K562 (cell line): ENCODE measurements around the gene TMA7B. TPM values are rescaled to one million over a fixed set of nuclear protein-coding genes. Genes with fewer than 3 reads are reported as not detected.
A peak's percentile ranks its signal among the peaks of the same experiment; 100 is the strongest.

ENCODE experiments used
- ATAC-seq: fragments of 200-7000 bp; cut with Tn5 transposase; 3 replicates; pipeline ENCODE4 v1.9.1; 2020; ENCODE audit warnings: moderate library complexity
- BruUV-seq: library from RNA; stranded (reverse); fragments of 400-500 nt; replicated peaks from 2 replicates; lab custom pipeline; 2021; lab: Mats Ljungman, UMichigan
- CTCF ChIA-PET: fragments of 300-600 bp; formaldehyde crosslinking; extraction: SDS; loops from one replicate; lab custom pipeline; 2021; ENCODE audit warnings: low intra/inter-chr PET ratio; lab: Yijun Ruan, JAX
- POLR2A ChIA-PET: fragments of 300-600, 350-650 bp; sonication (Branson Sonifier 250); formaldehyde crosslinking; extraction: SDS; loops from one replicate; lab custom pipeline; 2021; ENCODE audit warnings: antibody characterized with exemption, inconsistent platforms; lab: Yijun Ruan, JAX
- DNase-seq, 4 experiments: peaks; one replicate each; pipeline versions ENCODE4 v3.0.0 to v3.0.0-alpha.2; 2011 to 2018; ENCODE audit warnings: low spot score in 3 of 4, mixed read lengths in 3 of 4; ENCODE audit errors: extremely low read depth in 1 of 4
- FAIRE-seq: peaks from 2 replicates; lab custom pipeline; 2011; peaks lifted over from hg19 to GRCh38; lab: Jason Lieb, UNC
- H2AFZ ChIP-seq: 2 replicates; pipeline ENCODE4 v1.6.0; 2011; ENCODE audit warnings: low read depth, low read length, control low read depth, inconsistent platforms
- H3K27ac ChIP-seq: fragments of 200-600 bp; 3 replicates; pipeline ENCODE4 v1.8.0; 2011; ENCODE audit warnings: low read depth, mild to moderate bottlenecking, control low read depth, inconsistent platforms, low read length, moderate library complexity, mixed read lengths; ENCODE audit errors: extremely low read depth
- H3K27me3 ChIP-seq, 2 experiments: fragments of 300-600 bp in 1 of 2; 2 replicates in 1 of 2; 3 replicates in 1 of 2; pipeline versions ENCODE4 v1.6.0 to v1.8.0; 2011; ENCODE audit warnings: inconsistent platforms in 2 of 2, low read length in 2 of 2, mild to moderate bottlenecking in 1 of 2, mixed read lengths in 1 of 2, moderate library complexity in 1 of 2; ENCODE audit not compliant: control insufficient read depth in 2 of 2, insufficient read depth in 2 of 2
- H3K36me3 ChIP-seq: fragments of 300-600 bp; 3 replicates; pipeline ENCODE4 v1.8.0; 2011; ENCODE audit warnings: mild to moderate bottlenecking, low read length, inconsistent platforms; ENCODE audit not compliant: control insufficient read depth, insufficient read depth
- H3K4me1 ChIP-seq, 2 experiments: fragments of 200-600 bp in 1 of 2; replicated peaks in 1 of 2; 2 replicates in 1 of 2; 3 replicates in 1 of 2; pipeline versions ENCODE4 v1.5.1 to v1.8.0; 2011; ENCODE audit warnings: inconsistent platforms in 2 of 2, low read length in 2 of 2, mild to moderate bottlenecking in 1 of 2, mixed read lengths in 1 of 2, moderate library complexity in 1 of 2; ENCODE audit not compliant: control insufficient read depth in 2 of 2, insufficient read depth in 2 of 2
- H3K4me2 ChIP-seq: 2 replicates; pipeline ENCODE4 v1.6.1; 2011; ENCODE audit warnings: low read length, control low read depth, inconsistent platforms, mixed read lengths; ENCODE audit not compliant: insufficient read depth
- H3K4me3 ChIP-seq: fragments of 200-600 bp; sonication (generic), shearing (Covaris generic); 2 replicates; pipeline ENCODE4 v1.5.1; 2016; ENCODE audit warnings: control low read depth, inconsistent platforms
- H3K79me2 ChIP-seq: fragments of 200-600 bp; 3 replicates; pipeline ENCODE4 v1.8.0; 2011; ENCODE audit warnings: low read length, inconsistent platforms; ENCODE audit not compliant: control insufficient read depth, insufficient read depth
- H3K9ac ChIP-seq, 2 experiments: 2 replicates each; pipeline versions ENCODE4 v1.6.0 to v1.6.1; 2011; ENCODE audit warnings: low read depth in 2 of 2, low read length in 2 of 2, control low read depth in 1 of 2, inconsistent platforms in 1 of 2, mild to moderate bottlenecking in 1 of 2, mixed read lengths in 1 of 2; ENCODE audit not compliant: insufficient read depth in 1 of 2
- H3K9me1 ChIP-seq: one replicate; pipeline ENCODE4 v1.6.0; 2011; ENCODE audit warnings: inconsistent platforms, mild to moderate bottlenecking, low read length, moderate library complexity; ENCODE audit not compliant: control insufficient read depth, insufficient read depth
- H3K9me3 ChIP-seq: replicated peaks from 2 replicates; pipeline ENCODE4 v1.5.1; 2011; ENCODE audit warnings: low read depth, low read length, inconsistent platforms; ENCODE audit not compliant: control insufficient read depth, insufficient read depth
- H4K20me1 ChIP-seq: replicated peaks from 2 replicates; pipeline ENCODE4 v1.6.1; 2011; ENCODE audit warnings: low read length, inconsistent platforms, mixed read lengths; ENCODE audit not compliant: control insufficient read depth, insufficient read depth
- ARHGAP35 ChIP-seq: fragments of 450-650 bp; IDR thresholded peaks from 2 replicates; pipeline ENCODE4 v1.6.1; 2018; ENCODE audit not compliant: partially characterized antibody
- EZH2 ChIP-seq: IDR thresholded peaks from 2 replicates; pipeline ENCODE4 v1.6.1; 2012; ENCODE audit warnings: low read depth, mild to moderate bottlenecking, inconsistent platforms, low read length, borderline replicate concordance
- GTF2F1 ChIP-seq: IDR thresholded peaks from 2 replicates; pipeline ENCODE4 v1.6.1; 2011; ENCODE audit warnings: low read depth, low read length, improper control_type of control experiment
- MTA3 ChIP-seq: fragments of 450-650 bp; formaldehyde crosslinking; IDR thresholded peaks from 2 replicates; pipeline ENCODE4 v1.6.1; 2017; ENCODE audit warnings: mild to moderate bottlenecking, borderline replicate concordance
- NUFIP1 ChIP-seq: fragments of 450-650 bp; IDR thresholded peaks from 2 replicates; pipeline ENCODE4 v1.6.1; 2018; ENCODE audit not compliant: partially characterized antibody
- POLR2A ChIP-seq: fragments of 450-650 bp; conservative IDR thresholded peaks from 2 replicates; pipeline ENCODE4 v1.6.1; 2016
- PURB ChIP-seq: sonication (generic); formaldehyde crosslinking; IDR thresholded peaks from 2 replicates; pipeline ENCODE4 v1.9.0; 2021; ENCODE audit warnings: low read depth, mild to moderate bottlenecking, missing genetic modification reagents
- TCF7 ChIP-seq: sonication (generic); IDR thresholded peaks from 2 replicates; pipeline ENCODE4 v1.6.1; 2016; ENCODE audit warnings: antibody characterized with exemption, borderline replicate concordance
- TFAM ChIP-seq: fragments of 250-450 bp; sonication (Bioruptor Pico); conservative IDR thresholded peaks from 2 replicates; pipeline ENCODE4 v1.5.0; 2021; ENCODE audit warnings: mild to moderate bottlenecking, moderate library complexity
- ZNF121 ChIP-seq: sonication (generic); formaldehyde crosslinking; conservative IDR thresholded peaks from 2 replicates; pipeline ENCODE4 v1.8.0; 2022; ENCODE audit warnings: missing genetic modification reagents
- ZNF140 ChIP-seq: fragments of 250-450 bp; sonication (Bioruptor Pico); IDR thresholded peaks from 2 replicates; pipeline ENCODE4 v1.8.0; 2021; ENCODE audit warnings: moderate library complexity, mild to moderate bottlenecking, inconsistent platforms
- ZNF165 ChIP-seq: fragments of 250-450 bp; sonication (Bioruptor Pico); IDR thresholded peaks from 2 replicates; pipeline ENCODE4 v1.4.0; 2020; ENCODE audit warnings: borderline replicate concordance
- ZNF217 ChIP-seq: sonication (generic); formaldehyde crosslinking; IDR thresholded peaks from 2 replicates; pipeline ENCODE4 v1.8.0; 2022; ENCODE audit warnings: mild to moderate bottlenecking, missing genetic modification reagents
- ZNF316 ChIP-seq: fragments of 450-650 bp; IDR thresholded peaks from 2 replicates; pipeline ENCODE4 v1.6.1; 2016
- ZNF384 ChIP-seq: IDR thresholded peaks from 2 replicates; pipeline ENCODE4 v1.6.1; 2012; ENCODE audit warnings: low read depth, low read length, improper control_type of control experiment
- ZNF444 ChIP-seq: fragments of 250-450 bp; sonication (Bioruptor Pico); IDR thresholded peaks from 2 replicates; pipeline ENCODE4 v1.4.0; 2020; ENCODE audit warnings: mild to moderate bottlenecking, moderate library complexity
- ZNF518B ChIP-seq: fragments of 250-450 bp; sonication (Bioruptor Pico); IDR thresholded peaks from 2 replicates; pipeline ENCODE4 v1.5.0; 2021; ENCODE audit warnings: mild to moderate bottlenecking, moderate library complexity
- ZNF644 ChIP-seq: fragments of 200-800 bp; sonication (Bioruptor generic); IDR thresholded peaks from 2 replicates; pipeline ENCODE4 v1.6.1; 2016; ENCODE audit warnings: low read depth, missing genetic modification characterization, missing compliant biosample characterization
- WGBS: fragments of 100-300 bp; shearing (Covaris generic); methylation state at CpG from one replicate; pipeline ENCODE4 v1.1.6; 2016; ENCODE audit warnings: low coverage, mixed read lengths; ENCODE audit not compliant: insufficient coverage; ENCODE audit errors: missing lambda C conversion rate; 5-methylcytosine and 5-hydroxymethylcytosine counted together
- in situ Hi-C: fragments of 300-500 bp; cut with MboI; formaldehyde crosslinking; loops from 4 replicates; pipeline ENCODE4 v1.15.0; 2018; ENCODE audit warnings: inconsistent platforms, mixed read lengths
- intact Hi-C: fragments of 100-400 bp; cut with micrococcal nuclease; formaldehyde crosslinking; loops from 2 replicates; pipeline ENCODE4 v1.14.2; 2022
- polyA plus RNA-seq, 8 experiments: library from polyadenylated mRNA; depleted of rRNA in 4 of 8; stranded (reverse) in 5 of 8; unstranded in 3 of 8; fragments of >200 nt; fragmentation: Nextera tagmentation in 2 of 8; fragmentation: Illumina TruSeq in 1 of 8; extraction: Ambion mirVana in 2 of 8; extraction: Trizol in 1 of 8; gene quantifications; 2 replicates each; pipeline versions ENCODE4 v1.2.1 to v1.2.3, GENCODE V29; 2011 to 2014; ENCODE audit warnings: inconsistent platforms in 1 of 8, missing spikeins in 1 of 8
- total RNA-seq, 7 experiments: library from RNA; depleted of rRNA in 6 of 7; stranded (reverse); fragments of >200 nt in 6 of 7; fragmentation: Illumina TruSeq in 2 of 7; extraction: Trizol in 2 of 7; gene quantifications; 2 replicates each; pipeline versions ENCODE4 v1.2.1 to v1.2.3, GENCODE V29; 2011 to 2021; ENCODE audit warnings: low replicate concordance in 1 of 7
- TF ChIP-seq, protein P1 (sequence below): fragments of 450-650 bp; IDR thresholded peaks from 2 replicates; pipeline ENCODE4 v1.6.1; 2014; ENCODE audit warnings: low read depth, mild to moderate bottlenecking, moderate library complexity, borderline replicate concordance

Gene TMA7B
- total and polyA plus RNA-seq, 9 of the 15 experiments (the other 6 are each of a cell fraction or from before 2014, with no cell fraction given), result 5.6 to 14.2 (median 11.8) TPM

- Histone ChIP-seq H3K4me3 (no peak overlapping the region), H3K27me3 (no peaks in the 10 kb centered on the region), H3K9ac (peak overlapping the region in 1 of 2 experiments; percentile 23; a peak in 1 of 4 replicates), H3K9me1 (no peaks in the 10 kb centered on the region), H2AFZ (peak overlapping the region; percentile 67), H3K36me3 (no peaks in the 10 kb centered on the region), H3K79me2 (peaks cover 40% of the 10 kb centered on the region), H3K4me2 (no peak overlapping the region), H4K20me1 (no peaks in the 10 kb centered on the region), H3K27ac (peak overlapping the region; percentile 28; the same call in 1 of the 3 replicates), H3K4me1 (peaks cover 18 to 53% of the 10 kb centered on the region in 2 experiments), H3K9me3 (no peaks in the 10 kb centered on the region)
- no peak for FAIRE-seq
- no peak for ATAC-seq
- intact Hi-C loops (no loop called here), in situ Hi-C loops (no loop called here)
- CTCF ChIA-PET, result interaction anchor here (0.8 kb wide), 1 partner anchor 9 kb away, joined by 3 read pairs; no protein-coding TSS in a partner anchor
- WGBS, result 43% methylated on average over 6 of the region's 8 CpGs
- no peak for DNase-seq
- POLR2A ChIA-PET, result interaction anchor here (0.8 to 2.1 kb wide), 6 partner anchors 9 to 254 kb away, joined by 3 to 7 read pairs (median 4); no protein-coding TSS in a partner anchor
- BruUV-seq, result no TSS peak
- TF ChIP-seq POLR2A (no peak), ZNF444 (no peak), NUFIP1 (no peak), GTF2F1 (no peak), PURB (no peak), ZNF140 (no peak), ARHGAP35 (no peak), ZNF316 (no peak), ZNF217 (no peak), ZNF384 (peak; percentile 71), ZNF644 (no peak), MTA3 (no peak), EZH2 (no peak), ZNF518B (CRISPR knock-in tag) (no peak), TCF7 (no peak), ZNF165 (CRISPR knock-in tag) (no peak), ZNF121 (CRISPR knock-in tag) (peak; percentile 58), TFAM (CRISPR knock-in tag) (no peak)
- TF ChIP-seq, protein P1, sequence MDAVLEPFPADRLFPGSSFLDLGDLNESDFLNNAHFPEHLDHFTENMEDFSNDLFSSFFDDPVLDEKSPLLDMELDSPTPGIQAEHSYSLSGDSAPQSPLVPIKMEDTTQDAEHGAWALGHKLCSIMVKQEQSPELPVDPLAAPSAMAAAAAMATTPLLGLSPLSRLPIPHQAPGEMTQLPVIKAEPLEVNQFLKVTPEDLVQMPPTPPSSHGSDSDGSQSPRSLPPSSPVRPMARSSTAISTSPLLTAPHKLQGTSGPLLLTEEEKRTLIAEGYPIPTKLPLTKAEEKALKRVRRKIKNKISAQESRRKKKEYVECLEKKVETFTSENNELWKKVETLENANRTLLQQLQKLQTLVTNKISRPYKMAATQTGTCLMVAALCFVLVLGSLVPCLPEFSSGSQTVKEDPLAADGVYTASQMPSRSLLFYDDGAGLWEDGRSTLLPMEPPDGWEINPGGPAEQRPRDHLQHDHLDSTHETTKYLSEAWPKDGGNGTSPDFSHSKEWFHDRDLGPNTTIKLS, result no peak
These were observed 17.6 kb upstream of the TMA7B start for GRCh38 chr22:39942439-39943230.
